GM12878 (cell line): ENCODE measurements around the gene CYP4F11. TPM values are rescaled to one million over a fixed set of nuclear protein-coding genes. Genes with fewer than 3 reads are reported as not detected.

Experiments
- ATAC-seq: fragments of 200-7000 bp; cut with Tn5 transposase; 3 replicates; pipeline ENCODE4 v1.9.1; 2020; ENCODE audit warnings: mild to moderate bottlenecking, moderate library complexity
- BruUV-seq: library from RNA; stranded (reverse); fragments of 400-500 nt; replicated peaks from 2 replicates; lab custom pipeline; 2021; lab: Mats Ljungman, UMichigan
- CTCF ChIA-PET: fragments of 300-600 bp; sonication (Branson Sonifier 250); formaldehyde crosslinking; extraction: SDS; loops from one replicate; lab custom pipeline; 2021; ENCODE audit warnings: inconsistent platforms; lab: Yijun Ruan, JAX
- POLR2A ChIA-PET: fragments of 350-600 bp; formaldehyde crosslinking; extraction: SDS; loops from one replicate; lab custom pipeline; 2021; ENCODE audit warnings: inconsistent platforms; lab: Charles Lee
- RAD21 ChIA-PET: fragments of 300-600 bp; sonication (Branson Sonifier 250); formaldehyde crosslinking; loops from one replicate; lab custom pipeline; 2023; ENCODE audit warnings: antibody characterized with exemption; ENCODE audit not compliant: unreplicated experiment; lab: Charles Lee
- SMC1A ChIA-PET: fragments of 300-600 bp; sonication (Branson Sonifier 250); formaldehyde crosslinking; loops from one replicate; lab custom pipeline; 2023; ENCODE audit not compliant: unreplicated experiment, uncharacterized antibody; lab: Charles Lee
- DNase-seq: peaks from one replicate; pipeline ENCODE4 v3.0.0-alpha.2; 2011; ENCODE audit warnings: low read depth, low spot score
- FAIRE-seq: peaks from 3 replicates; lab custom pipeline; 2011; peaks lifted over from hg19 to GRCh38; lab: Jason Lieb, UNC
- H2AFZ ChIP-seq: 2 replicates; pipeline ENCODE4 v1.6.0; 2011; ENCODE audit warnings: low read depth, low read length, control low read depth; ENCODE audit not compliant: control insufficient read depth
- H3K27ac ChIP-seq: 2 replicates; pipeline ENCODE4 v1.5.1; 2011; ENCODE audit warnings: control low read depth; ENCODE audit not compliant: control insufficient read depth, insufficient read depth
- H3K27me3 ChIP-seq, 2 experiments: replicated peaks in 1 of 2; 2 replicates each; pipeline versions ENCODE4 v1.6.0 to v1.6.1; 2011; ENCODE audit warnings: low read length in 1 of 2; ENCODE audit not compliant: control insufficient read depth in 2 of 2, insufficient read depth in 2 of 2
- H3K36me3 ChIP-seq, 2 experiments: 2 replicates each; pipeline ENCODE4 v1.5.1; 2011; ENCODE audit warnings: low read length in 1 of 2; ENCODE audit not compliant: control insufficient read depth in 2 of 2, insufficient read depth in 2 of 2
- H3K4me1 ChIP-seq: 2 replicates; pipeline ENCODE4 v1.6.1; 2011; ENCODE audit warnings: mild to moderate bottlenecking, low read length, moderate library complexity, mixed read lengths; ENCODE audit not compliant: control insufficient read depth, insufficient read depth
- H3K4me2 ChIP-seq: 2 replicates; pipeline ENCODE4 v1.6.0; 2011; ENCODE audit warnings: control low read depth; ENCODE audit not compliant: control insufficient read depth, insufficient read depth
- H3K4me3 ChIP-seq: fragments of 200-600 bp; sonication (generic); 2 replicates; pipeline ENCODE4 v1.5.1; 2016
- H3K79me2 ChIP-seq: 2 replicates; pipeline ENCODE4 v1.6.0; 2011; ENCODE audit warnings: low read length; ENCODE audit not compliant: control insufficient read depth, insufficient read depth
- H3K9ac ChIP-seq: 2 replicates; pipeline ENCODE4 v1.8.0; 2011; ENCODE audit warnings: low read length, control low read depth, mixed read lengths; ENCODE audit not compliant: control insufficient read depth, insufficient read depth
- H3K9me3 ChIP-seq: replicated peaks from 3 replicates; pipeline ENCODE4 v1.5.1; 2011; ENCODE audit warnings: mild to moderate bottlenecking, low read length; ENCODE audit not compliant: control insufficient read depth, insufficient read depth
- H4K20me1 ChIP-seq: 2 replicates; pipeline ENCODE4 v1.6.0; 2011; ENCODE audit not compliant: control insufficient read depth, insufficient read depth
- ASH2L ChIP-seq: fragments of 300-600, 200-600 bp; sonication (generic); IDR thresholded peaks from 2 replicates; pipeline ENCODE4 v1.6.1; 2017; ENCODE audit warnings: low read depth, mild to moderate bottlenecking, borderline replicate concordance
- CHD1 ChIP-seq: IDR thresholded peaks from 2 replicates; pipeline ENCODE4 v1.6.1; 2012; ENCODE audit warnings: low read depth, low read length, improper control_type of control experiment
- EZH2 ChIP-seq: IDR thresholded peaks from 2 replicates; pipeline ENCODE4 v1.6.1; 2012; ENCODE audit warnings: low read depth, mild to moderate bottlenecking, control low read depth, inconsistent platforms, low read length, borderline replicate concordance; ENCODE audit not compliant: control insufficient read depth
- HCFC1 ChIP-seq: fragments of 150-350 bp; IDR thresholded peaks from 2 replicates; pipeline ENCODE4 v1.6.1; 2014; ENCODE audit warnings: low read length
- JUND ChIP-seq: IDR thresholded peaks from 2 replicates; pipeline ENCODE4 v1.6.1; 2012; ENCODE audit warnings: low read depth, mild to moderate bottlenecking, low read length, improper control_type of control experiment, moderate library complexity
- POLR2AphosphoS5 ChIP-seq: IDR thresholded peaks from 2 replicates; pipeline ENCODE4 v1.6.1; 2011; ENCODE audit warnings: mild to moderate bottlenecking, low read length, inconsistent platforms
- RCOR1 ChIP-seq: conservative IDR thresholded peaks from 2 replicates; pipeline ENCODE4 v1.6.1; 2012; ENCODE audit warnings: low read depth, low read length, improper control_type of control experiment
- RELA ChIP-seq: fragments of 450-650 bp; IDR thresholded peaks from 2 replicates; pipeline ENCODE4 v1.8.0; 2014; ENCODE audit warnings: borderline replicate concordance; ENCODE audit not compliant: partially characterized antibody
- SIN3A ChIP-seq: IDR thresholded peaks from 2 replicates; pipeline ENCODE4 v1.6.1; 2012; ENCODE audit warnings: low read depth, low read length, improper control_type of control experiment
- SIX5 ChIP-seq: IDR thresholded peaks from 2 replicates; pipeline ENCODE4 v1.6.1; 2011; ENCODE audit warnings: mild to moderate bottlenecking, low read depth, low read length, moderate library complexity; ENCODE audit not compliant: severe bottlenecking
- TCF7 ChIP-seq: IDR thresholded peaks from 2 replicates; pipeline ENCODE4 v1.6.1; 2014; ENCODE audit warnings: antibody characterized with exemption, borderline replicate concordance
- WRNIP1 ChIP-seq: IDR thresholded peaks from 2 replicates; pipeline ENCODE4 v1.6.1; 2011; ENCODE audit warnings: low read depth, low read length, improper control_type of control experiment, borderline replicate concordance
- ZNF622 ChIP-seq: fragments of 450-650 bp; IDR thresholded peaks from 2 replicates; pipeline ENCODE4 v1.6.1; 2017; ENCODE audit warnings: mild to moderate bottlenecking, inconsistent platforms
- WGBS: methylation state at CpG from one replicate; pipeline ENCODE4 v1.1.6; 2016; ENCODE audit warnings: low lambda C conversion rate; ENCODE audit not compliant: insufficient replicate concordance, insufficient coverage; ENCODE audit errors: missing lambda C conversion rate; 5-methylcytosine and 5-hydroxymethylcytosine counted together
- in situ Hi-C: fragments of 300-500 bp; cut with MboI; formaldehyde crosslinking; loops from 9 replicates; pipeline ENCODE4 v1.14.3; 2018; ENCODE audit warnings: mixed read lengths
- intact Hi-C: fragments of 100-400 bp; cut with micrococcal nuclease; formaldehyde crosslinking; loops from one replicate; pipeline ENCODE4 v1.14.2; 2022; ENCODE audit not compliant: unreplicated experiment
- polyA plus RNA-seq, 11 experiments: library from polyadenylated mRNA; depleted of rRNA in 4 of 11; unstranded in 6 of 11; stranded (reverse) in 5 of 11; fragments of >200 nt; fragmentation: Nextera tagmentation in 4 of 11; fragmentation: Illumina TruSeq in 1 of 11; extraction: Ambion mirVana in 4 of 11; extraction: Trizol in 1 of 11; gene quantifications; 1 replicate in 1 of 11; 2 replicates in 10 of 11; pipeline versions ENCODE4 v1.2.1 to v1.2.3, GENCODE V29; 2011 to 2016; ENCODE audit warnings: inconsistent platforms in 2 of 11, missing spikeins in 2 of 11, low read depth in 1 of 11
- total RNA-seq, 4 experiments: library from RNA; depleted of rRNA in 3 of 4; stranded (reverse); fragments of >200 nt in 3 of 4; fragmentation: Illumina TruSeq in 1 of 4; extraction: Trizol in 1 of 4; gene quantifications; 2 replicates each; pipeline versions ENCODE4 v1.2.1 to v1.2.3, GENCODE V29; 2013 to 2021
- TF ChIP-seq, protein P1 (sequence below): fragments of 150-350 bp; IDR thresholded peaks from 2 replicates; pipeline ENCODE4 v1.6.1; 2014; ENCODE audit warnings: mild to moderate bottlenecking, low read depth, low read length

The CYP4F11 gene
- total and polyA plus RNA-seq, 10 of the 15 experiments (the other 5 are each of a cell fraction or from before 2014, with no cell fraction given), result not detected

DNA sequence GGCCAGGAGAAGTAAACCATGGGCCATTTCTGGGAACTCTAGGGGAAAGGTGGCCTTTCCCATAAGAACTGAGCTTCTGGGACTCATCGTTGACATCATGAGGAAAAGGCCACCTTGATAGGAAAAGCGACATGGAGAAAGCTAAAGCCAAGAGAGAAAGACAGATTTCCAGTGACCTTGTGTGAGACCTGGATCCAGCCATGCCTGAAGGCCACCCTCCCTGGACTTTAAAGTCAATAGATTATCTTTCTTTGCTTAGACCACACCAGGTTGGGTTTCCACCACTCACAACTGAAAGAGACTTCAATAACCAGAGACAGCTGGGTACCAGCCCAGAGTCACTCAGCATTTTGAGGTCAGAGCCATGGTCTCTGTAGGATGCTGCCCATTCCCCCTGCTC, 40.0 kb downstream of the CYP4F11 start (continued):
- TF ChIP-seq WRNIP1 (no peak), CHD1 (no peak)

DNA sequence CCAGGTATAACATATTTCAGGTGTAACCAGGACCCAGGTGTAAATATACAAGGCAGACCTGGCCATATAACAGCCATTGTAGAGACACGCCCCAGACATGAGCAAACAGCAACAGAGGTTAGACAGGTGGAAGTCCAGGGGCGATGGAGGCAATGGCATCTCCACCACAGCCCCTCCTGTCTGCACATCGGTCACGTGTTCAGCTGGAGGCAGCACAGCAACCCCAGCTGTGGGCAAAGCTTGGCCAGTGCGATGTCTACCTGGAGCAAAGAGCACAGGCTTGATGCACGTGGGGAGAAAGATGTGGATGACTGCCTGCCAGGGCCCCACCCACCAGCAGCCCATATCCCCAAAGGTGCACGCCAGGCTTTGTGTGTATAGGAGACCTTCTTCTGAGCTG, 40.9 kb downstream of the CYP4F11 start:
- H3K9me3 ChIP-seq, result no peaks in the 10 kb centered on the region; the same call in 2 of the 3 replicates
- no peak overlapping the region for H3K4me2 ChIP-seq
- WGBS, result 1% methylated on average over 7 of the region's 7 CpGs
- FAIRE-seq, result no peak
- no peak for ATAC-seq
- H2AFZ ChIP-seq, result no peak overlapping the region
- no peaks in the 10 kb centered on the region for H3K27me3 ChIP-seq
- ChIA-PET CTCF (no interaction called here), RAD21 (no interaction called here), SMC1A (no interaction called here)
- H3K79me2 ChIP-seq, result no peaks in the 10 kb centered on the region
- intact Hi-C loops, result no loop called here
- no peak overlapping the region for H3K4me3 ChIP-seq
- H3K27ac ChIP-seq, result no peak overlapping the region
- TF ChIP-seq SIX5, result no peak
- TF ChIP-seq, protein P1, sequence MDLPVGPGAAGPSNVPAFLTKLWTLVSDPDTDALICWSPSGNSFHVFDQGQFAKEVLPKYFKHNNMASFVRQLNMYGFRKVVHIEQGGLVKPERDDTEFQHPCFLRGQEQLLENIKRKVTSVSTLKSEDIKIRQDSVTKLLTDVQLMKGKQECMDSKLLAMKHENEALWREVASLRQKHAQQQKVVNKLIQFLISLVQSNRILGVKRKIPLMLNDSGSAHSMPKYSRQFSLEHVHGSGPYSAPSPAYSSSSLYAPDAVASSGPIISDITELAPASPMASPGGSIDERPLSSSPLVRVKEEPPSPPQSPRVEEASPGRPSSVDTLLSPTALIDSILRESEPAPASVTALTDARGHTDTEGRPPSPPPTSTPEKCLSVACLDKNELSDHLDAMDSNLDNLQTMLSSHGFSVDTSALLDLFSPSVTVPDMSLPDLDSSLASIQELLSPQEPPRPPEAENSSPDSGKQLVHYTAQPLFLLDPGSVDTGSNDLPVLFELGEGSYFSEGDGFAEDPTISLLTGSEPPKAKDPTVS, result no peak
- no peak for TF ChIP-seq ASH2L
- TF ChIP-seq EZH2, result no peak
- no peak for TF ChIP-seq HCFC1
- TF ChIP-seq RELA, result no peak
- TF ChIP-seq POLR2AphosphoS5, result no peak
- TF ChIP-seq TCF7, result no peak
- TF ChIP-seq JUND, result no peak
- TF ChIP-seq RCOR1, result no peak
- no peak for TF ChIP-seq ZNF622
- no peak for TF ChIP-seq SIN3A
- TF ChIP-seq, all 136 proteins: peak for 0
- no TSS peak for BruUV-seq
- POLR2A ChIA-PET, result no interaction called here
- in situ Hi-C loops, result no loop called here
- no peak for DNase-seq
- Histone ChIP-seq H3K36me3 (no peaks in the 10 kb centered on the region), H4K20me1 (no peaks in the 10 kb centered on the region), H3K9ac (no peak overlapping the region), H3K4me1 (no peaks in the 10 kb centered on the region)
